PFSK-1 (cell line): Measurements from ENCODE around the gene ATXN1. TPM values are rescaled to one million over a fixed set of nuclear protein-coding genes. Genes with fewer than 3 reads are reported as not detected.

Source experiments
- FOXP2 ChIP-seq: optimal IDR thresholded peaks from 2 replicates; pipeline ENCODE3; 2011; ENCODE audit warnings: borderline replicate concordance, control low read depth, inconsistent platforms; ENCODE audit not compliant: insufficient read depth; ENCODE audit errors: extremely low read length, extremely low read depth
- POLR2AphosphoS5 ChIP-seq: IDR thresholded peaks from 2 replicates; pipeline ENCODE4 v1.6.1; 2012; ENCODE audit warnings: low read depth, mild to moderate bottlenecking, control low read depth, low read length, moderate library complexity
- SIN3A ChIP-seq: IDR thresholded peaks from 2 replicates; pipeline ENCODE4 v1.6.1; 2012; ENCODE audit warnings: mild to moderate bottlenecking, low read length, moderate library complexity, borderline replicate concordance; ENCODE audit not compliant: insufficient read depth
- TAF1 ChIP-seq: IDR thresholded peaks from 2 replicates; pipeline ENCODE4 v1.6.1; 2012; ENCODE audit warnings: low read length, control low read depth, borderline replicate concordance; ENCODE audit not compliant: insufficient read depth
- polyA plus RNA-seq: library from polyadenylated mRNA; unstranded; fragments of >200 nt; gene quantifications from one replicate; pipeline ENCODE4 v1.2.1, GENCODE V29; 2012; ENCODE audit warnings: low read depth, missing spikeins; ENCODE audit not compliant: insufficient read length
- TF ChIP-seq, protein P1 (sequence below), 2 experiments: IDR thresholded peaks; 2 replicates each; pipeline versions ENCODE4 v1.6.1 to v1.8.0; 2011 to 2012; ENCODE audit warnings: low read depth in 2 of 2, low read length in 2 of 2, control low read depth in 1 of 2, inconsistent platforms in 1 of 2, mild to moderate bottlenecking in 1 of 2, moderate library complexity in 1 of 2; ENCODE audit not compliant: insufficient read depth in 1 of 2

The ATXN1 gene
- polyA plus RNA-seq = 50.9 TPM

DNA sequence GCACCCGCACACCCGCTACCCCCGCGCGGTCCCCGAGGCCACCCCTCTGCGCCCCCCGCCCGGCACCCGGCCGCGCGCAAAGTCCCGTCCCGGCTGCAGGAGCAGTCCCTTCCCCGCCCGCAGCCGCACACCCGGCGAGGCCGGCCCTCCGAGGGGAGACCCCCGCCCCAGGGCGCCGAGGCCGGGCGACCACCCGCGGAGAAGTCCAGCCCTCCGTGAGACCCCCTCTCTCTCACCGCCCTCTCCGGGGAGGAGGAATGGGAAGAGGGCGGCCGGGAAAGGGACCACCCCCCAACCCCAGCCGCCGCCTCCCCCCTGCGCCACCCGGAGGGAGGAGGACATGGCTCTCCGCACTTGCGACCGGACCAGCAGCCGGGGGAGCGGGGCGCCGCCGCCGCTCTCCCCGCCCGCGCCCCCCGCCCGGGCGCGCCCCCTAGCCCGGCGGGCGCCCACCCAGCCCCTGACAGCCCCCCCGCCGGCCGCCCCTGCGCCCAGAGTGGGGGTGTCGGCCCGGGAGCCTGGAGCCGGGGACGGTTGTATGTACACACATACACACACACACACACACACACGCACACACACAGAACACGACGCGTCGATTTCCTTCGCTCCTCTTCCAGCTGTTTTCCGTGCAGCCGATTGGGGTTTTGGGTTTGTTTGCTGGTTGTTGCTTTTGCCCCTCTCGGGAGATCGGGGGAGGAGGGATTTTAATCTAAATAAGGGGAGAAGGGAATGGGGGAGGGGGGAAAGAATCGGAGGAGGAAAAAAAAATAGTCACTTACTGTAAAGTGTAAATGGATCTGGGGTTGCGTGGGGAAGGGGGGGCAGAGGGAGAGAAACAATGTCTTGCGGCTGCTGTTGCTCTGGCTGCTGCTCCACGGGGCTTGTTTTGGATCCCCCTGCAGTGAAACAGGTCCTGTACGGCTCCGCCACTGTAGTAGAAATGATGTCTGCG, at the start of gene ATXN1:
TSS of gene ATXN1 (minus strand) at position 945 of the 955 bp plus-strand sequence.
- TF ChIP-seq POLR2AphosphoS5 (peak; percentile 98), SIN3A (peak; percentile 89; the same call in 1 of the 2 replicates), TAF1 (peak; percentile 94), FOXP2 (peak; percentile 6)
- TF ChIP-seq, protein P1, sequence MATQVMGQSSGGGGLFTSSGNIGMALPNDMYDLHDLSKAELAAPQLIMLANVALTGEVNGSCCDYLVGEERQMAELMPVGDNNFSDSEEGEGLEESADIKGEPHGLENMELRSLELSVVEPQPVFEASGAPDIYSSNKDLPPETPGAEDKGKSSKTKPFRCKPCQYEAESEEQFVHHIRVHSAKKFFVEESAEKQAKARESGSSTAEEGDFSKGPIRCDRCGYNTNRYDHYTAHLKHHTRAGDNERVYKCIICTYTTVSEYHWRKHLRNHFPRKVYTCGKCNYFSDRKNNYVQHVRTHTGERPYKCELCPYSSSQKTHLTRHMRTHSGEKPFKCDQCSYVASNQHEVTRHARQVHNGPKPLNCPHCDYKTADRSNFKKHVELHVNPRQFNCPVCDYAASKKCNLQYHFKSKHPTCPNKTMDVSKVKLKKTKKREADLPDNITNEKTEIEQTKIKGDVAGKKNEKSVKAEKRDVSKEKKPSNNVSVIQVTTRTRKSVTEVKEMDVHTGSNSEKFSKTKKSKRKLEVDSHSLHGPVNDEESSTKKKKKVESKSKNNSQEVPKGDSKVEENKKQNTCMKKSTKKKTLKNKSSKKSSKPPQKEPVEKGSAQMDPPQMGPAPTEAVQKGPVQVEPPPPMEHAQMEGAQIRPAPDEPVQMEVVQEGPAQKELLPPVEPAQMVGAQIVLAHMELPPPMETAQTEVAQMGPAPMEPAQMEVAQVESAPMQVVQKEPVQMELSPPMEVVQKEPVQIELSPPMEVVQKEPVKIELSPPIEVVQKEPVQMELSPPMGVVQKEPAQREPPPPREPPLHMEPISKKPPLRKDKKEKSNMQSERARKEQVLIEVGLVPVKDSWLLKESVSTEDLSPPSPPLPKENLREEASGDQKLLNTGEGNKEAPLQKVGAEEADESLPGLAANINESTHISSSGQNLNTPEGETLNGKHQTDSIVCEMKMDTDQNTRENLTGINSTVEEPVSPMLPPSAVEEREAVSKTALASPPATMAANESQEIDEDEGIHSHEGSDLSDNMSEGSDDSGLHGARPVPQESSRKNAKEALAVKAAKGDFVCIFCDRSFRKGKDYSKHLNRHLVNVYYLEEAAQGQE (IDR thresholded peaks at IDR 0.05; ENCODE audit: insufficient read depth in 1 of 2, low read depth in 2 of 2, low read length in 2 of 2) = peak in 1 of 2 experiments; percentile 29; a peak in 1 of 4 replicates

DNA sequence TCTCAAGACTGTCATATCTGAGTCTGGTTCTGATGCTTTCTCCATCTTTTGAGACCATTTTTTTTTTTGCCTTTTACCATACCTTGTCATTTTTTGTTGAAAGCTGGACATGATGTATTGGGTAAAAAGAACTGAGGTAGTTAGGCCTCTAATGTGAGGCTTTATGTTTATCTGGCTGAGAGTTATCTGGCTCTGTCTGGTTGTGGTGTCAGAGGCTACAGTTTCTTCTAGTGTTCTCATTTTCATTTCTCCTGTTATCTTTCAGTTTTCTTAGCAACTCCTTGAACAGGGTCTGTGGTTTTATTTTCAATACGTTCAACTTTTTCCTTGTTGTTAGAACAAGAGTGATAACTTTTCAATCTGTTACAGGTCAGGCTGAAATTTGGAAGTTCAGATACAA, 49.2 kb upstream of the ATXN1 start:
- TF ChIP-seq TAF1 (no peak), SIN3A (no peak)
- TF ChIP-seq, protein P1 (IDR thresholded peaks at IDR 0.05; ENCODE audit: insufficient read depth in 1 of 2, low read depth in 2 of 2, low read length in 2 of 2) = no peak

DNA sequence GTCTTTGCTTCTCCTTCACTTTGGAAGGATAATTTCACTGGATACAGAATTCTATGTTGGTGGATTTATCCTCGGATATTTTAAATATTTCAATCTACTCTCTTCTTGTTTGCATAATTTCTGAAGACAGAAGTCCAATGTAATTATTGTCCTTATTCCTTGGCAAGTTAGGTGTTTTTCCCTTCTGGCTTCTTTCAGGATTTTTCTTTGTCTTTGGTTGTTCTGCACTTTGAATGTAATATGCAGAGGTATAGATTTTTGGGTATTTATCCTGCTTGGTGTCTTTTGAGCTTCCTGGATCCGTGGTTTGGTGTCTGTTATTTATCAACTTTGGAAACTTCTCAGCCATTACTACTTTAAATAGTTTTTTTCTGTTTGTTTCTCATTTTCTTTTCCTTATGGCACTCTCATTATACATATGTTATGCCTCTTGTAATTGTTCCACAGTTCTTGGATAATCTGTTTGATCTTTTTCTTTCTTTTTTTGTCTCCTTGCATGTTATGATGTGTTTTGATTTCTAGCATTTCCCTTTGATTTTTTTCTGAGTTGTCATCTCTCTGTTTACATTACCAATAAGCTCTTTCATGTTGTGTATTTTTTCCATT, 48.6 kb upstream of the ATXN1 start:
- no peak for TF ChIP-seq TAF1
- no peak for TF ChIP-seq SIN3A
- TF ChIP-seq, protein P1 (IDR thresholded peaks at IDR 0.05; ENCODE audit: insufficient read depth in 1 of 2, low read depth in 2 of 2, low read length in 2 of 2) = no peak
- TF ChIP-seq FOXP2 = no peak
- no peak for TF ChIP-seq POLR2AphosphoS5

DNA sequence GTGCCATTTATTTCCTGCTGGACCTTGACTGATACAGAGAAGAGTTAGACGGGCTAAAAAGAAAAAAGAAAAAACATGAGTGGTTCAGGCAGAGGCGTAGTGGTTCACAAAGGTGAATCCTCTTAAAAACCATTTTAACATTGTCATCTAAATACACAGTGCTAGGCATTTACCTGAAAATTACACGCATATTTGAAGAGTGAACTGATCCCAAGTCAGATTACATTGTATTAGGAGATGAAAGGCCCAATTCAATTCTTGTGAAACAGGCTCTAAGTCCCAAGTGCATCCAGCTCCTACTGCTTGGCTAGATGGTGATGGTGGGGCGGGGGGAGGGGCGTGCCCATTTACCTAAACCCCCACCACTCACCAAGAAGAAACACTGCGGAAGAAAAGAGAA, 46.7 kb upstream of the ATXN1 start:
- no peak for TF ChIP-seq FOXP2
- TF ChIP-seq, protein P1 (IDR thresholded peaks at IDR 0.05; ENCODE audit: insufficient read depth in 1 of 2, low read depth in 2 of 2, low read length in 2 of 2) = no peak
- no peak for TF ChIP-seq TAF1
- TF ChIP-seq POLR2AphosphoS5 = no peak
- TF ChIP-seq SIN3A = no peak
